CD4-positive, alpha-beta T cell (primary cell): Measurements from ENCODE around the gene GPR17. TPM values are rescaled to one million over a fixed set of nuclear protein-coding genes. Genes with fewer than 3 reads are reported as not detected.
A peak's percentile ranks its signal among the peaks of the same experiment; 100 is the strongest.

Experiments
- ATAC-seq: fragments of 200-7000 bp; cut with Tn5 transposase; one replicate; pipeline ENCODE4 v1.10.0; 2022; ENCODE audit warnings: mild to moderate bottlenecking; ENCODE audit not compliant: poor library complexity
- CTCF ChIA-PET: fragments of 350-600 bp; sonication (Branson Sonifier 250); formaldehyde crosslinking; loops from one replicate; lab custom pipeline; 2021; ENCODE audit warnings: antibody characterized with exemption, inconsistent platforms; lab: Charles Lee
- POLR2A ChIA-PET: fragments of 350-600 bp; sonication (Branson Sonifier 250); formaldehyde crosslinking; loops from one replicate; lab custom pipeline; 2021; ENCODE audit warnings: antibody characterized with exemption, inconsistent platforms; lab: Charles Lee
- DNase-seq, 14 experiments: peaks; one replicate each; pipeline ENCODE4 v3.0.0-alpha.2; 2013 to 2020; ENCODE audit warnings: mixed read lengths in 2 of 14
- H3K27ac ChIP-seq, 2 donors: one replicate each; pipeline versions ENCODE4 v1.5.1 to v1.7.0; 2013; ENCODE audit warnings: low read length in 2 of 2, low read depth in 1 of 2, mild to moderate bottlenecking in 1 of 2
- H3K27me3 ChIP-seq, 2 experiments: 1 replicate in 1 of 2; 2 replicates in 1 of 2; pipeline versions ENCODE4 v1.6.1 to v1.7.0; 2013; ENCODE audit warnings: low read length in 2 of 2, control low read depth in 1 of 2, mild to moderate bottlenecking in 1 of 2, moderate library complexity in 1 of 2; ENCODE audit not compliant: insufficient read depth in 2 of 2, control insufficient read depth in 1 of 2
- H3K36me3 ChIP-seq: one replicate; pipeline ENCODE4 v1.6.1; 2013; ENCODE audit warnings: low read length, control low read depth; ENCODE audit not compliant: insufficient read depth
- H3K4me1 ChIP-seq: one replicate; pipeline ENCODE4 v1.6.1; 2013; ENCODE audit warnings: low read length, control low read depth; ENCODE audit not compliant: insufficient read depth
- H3K4me3 ChIP-seq: one replicate; pipeline ENCODE4 v1.5.1; 2013; ENCODE audit warnings: mild to moderate bottlenecking, low read length, moderate library complexity
- H3K9me3 ChIP-seq, 2 experiments: 1 replicate in 1 of 2; 2 replicates in 1 of 2; pipeline versions ENCODE4 v1.6.1 to v1.7.0; 2013; ENCODE audit warnings: low read length in 2 of 2, mild to moderate bottlenecking in 2 of 2, control low read depth in 1 of 2, moderate library complexity in 1 of 2; ENCODE audit not compliant: control insufficient read depth in 1 of 2, insufficient read depth in 1 of 2
- H3K27ac Mint-ChIP-seq: one replicate; pipeline ENCODE4 v1.8.0; 2020; ENCODE audit warnings: mixed read lengths
- H3K27me3 Mint-ChIP-seq: one replicate; pipeline ENCODE4 v1.8.0; 2021; ENCODE audit warnings: mixed read lengths
- H3K36me3 Mint-ChIP-seq: one replicate; pipeline ENCODE4 v1.8.0; 2021; ENCODE audit warnings: low read depth, mixed read lengths
- H3K4me1 Mint-ChIP-seq: one replicate; pipeline ENCODE4 v1.8.0; 2021; ENCODE audit warnings: low read depth, mixed read lengths
- H3K4me3 Mint-ChIP-seq: one replicate; pipeline ENCODE4 v1.8.0; 2020; ENCODE audit warnings: mild to moderate bottlenecking, mixed read lengths
- H3K9me3 Mint-ChIP-seq: one replicate; pipeline ENCODE4 v1.8.0; 2020; ENCODE audit warnings: mixed read lengths
- intact Hi-C, 2 experiments: fragments of 100-400 bp; cut with DNase I in 1 of 2; cut with micrococcal nuclease in 1 of 2; formaldehyde crosslinking; loops; one replicate each; pipeline versions ENCODE4 v1.15.1 to v1.9.0; 2023 to 2025; cut with DNase I, micrococcal nuclease
- total RNA-seq, 174 experiments: library from RNA in 2 of 174; stranded (reverse) in 2 of 174; gene quantifications; one replicate each; pipeline ENCODE4 v1.2.3 and lab custom pipeline; 2021 to 2026
- TF ChIP-seq, protein P1 (sequence below): fragments of 200-600 bp; IDR thresholded peaks from one replicate; pipeline ENCODE4 v1.8.0; 2022; ENCODE audit warnings: antibody characterized with exemption, mild to moderate bottlenecking

The GPR17 gene
- total RNA-seq, 2 experiments from 2014 or later: not detected

DNA sequence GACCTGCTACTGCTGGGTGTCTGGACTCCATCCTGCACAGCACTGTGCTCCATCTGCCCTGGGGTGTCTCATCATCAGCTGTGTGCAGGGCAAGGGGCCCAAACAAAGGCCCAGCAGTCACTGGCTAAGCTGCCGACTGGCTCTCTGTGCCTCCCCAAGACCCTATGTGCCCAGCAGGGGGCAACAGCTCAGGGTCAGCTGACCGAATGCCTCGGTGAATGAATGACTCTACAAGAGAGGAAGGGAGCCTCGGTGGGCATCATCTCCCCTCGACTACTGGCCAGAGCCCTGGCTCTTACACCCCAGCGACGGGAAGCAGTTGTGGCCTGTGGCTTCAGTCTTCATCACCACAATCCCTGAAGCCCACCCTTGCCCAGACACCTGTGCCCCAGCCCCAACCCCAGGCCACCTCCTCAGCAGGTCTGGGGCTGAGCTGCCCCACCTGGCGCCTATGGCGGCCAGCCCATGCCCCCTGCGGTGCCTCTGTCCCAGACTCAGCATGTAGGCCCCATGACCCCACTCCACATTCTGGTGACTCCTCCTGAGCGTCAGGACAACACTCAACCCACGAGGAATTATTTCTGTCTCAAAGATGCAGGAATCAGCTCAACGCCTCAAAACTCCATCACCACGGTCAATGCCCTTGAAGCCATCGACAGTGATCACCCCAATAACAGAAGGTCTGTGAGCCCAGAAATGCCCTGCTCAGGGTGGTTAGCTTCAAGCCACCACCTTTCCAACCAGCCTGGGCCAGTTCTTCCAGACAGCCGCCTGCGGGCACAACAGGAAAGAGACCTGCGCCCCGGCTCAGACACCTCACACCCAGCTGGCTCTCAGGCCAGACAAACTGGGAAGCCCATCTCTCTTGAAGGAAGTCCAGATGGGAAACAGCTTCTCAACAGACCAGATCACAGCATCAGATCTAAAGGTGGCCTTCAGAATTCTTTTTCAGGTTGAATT is 1.6 kb upstream of the GPR17 start:
- Mint-ChIP-seq H3K9me3 (no peaks in the 10 kb centered on the region), H3K27me3 (no peaks in the 10 kb centered on the region), H3K27ac (peak overlapping the region; percentile 94), H3K36me3 (no peaks in the 10 kb centered on the region), H3K4me1 (peaks cover 72% of the 10 kb centered on the region), H3K4me3 (peak overlapping the region; percentile 69)
- TF ChIP-seq, protein P1, sequence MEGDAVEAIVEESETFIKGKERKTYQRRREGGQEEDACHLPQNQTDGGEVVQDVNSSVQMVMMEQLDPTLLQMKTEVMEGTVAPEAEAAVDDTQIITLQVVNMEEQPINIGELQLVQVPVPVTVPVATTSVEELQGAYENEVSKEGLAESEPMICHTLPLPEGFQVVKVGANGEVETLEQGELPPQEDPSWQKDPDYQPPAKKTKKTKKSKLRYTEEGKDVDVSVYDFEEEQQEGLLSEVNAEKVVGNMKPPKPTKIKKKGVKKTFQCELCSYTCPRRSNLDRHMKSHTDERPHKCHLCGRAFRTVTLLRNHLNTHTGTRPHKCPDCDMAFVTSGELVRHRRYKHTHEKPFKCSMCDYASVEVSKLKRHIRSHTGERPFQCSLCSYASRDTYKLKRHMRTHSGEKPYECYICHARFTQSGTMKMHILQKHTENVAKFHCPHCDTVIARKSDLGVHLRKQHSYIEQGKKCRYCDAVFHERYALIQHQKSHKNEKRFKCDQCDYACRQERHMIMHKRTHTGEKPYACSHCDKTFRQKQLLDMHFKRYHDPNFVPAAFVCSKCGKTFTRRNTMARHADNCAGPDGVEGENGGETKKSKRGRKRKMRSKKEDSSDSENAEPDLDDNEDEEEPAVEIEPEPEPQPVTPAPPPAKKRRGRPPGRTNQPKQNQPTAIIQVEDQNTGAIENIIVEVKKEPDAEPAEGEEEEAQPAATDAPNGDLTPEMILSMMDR: no peak
- H3K27me3 ChIP-seq: no peaks in the 10 kb centered on the region
- no peak for DNase-seq
- ChIA-PET CTCF (interaction anchor here (1.1 kb wide), 1 partner anchor 53 kb away, joined by 5 read pairs; no protein-coding TSS in a partner anchor), POLR2A (interaction anchor here (1.2 kb wide), 1 partner anchor 58 kb away, joined by 5 read pairs; the partner anchor contains the start of gene SFT2D3)
- no peaks in the 10 kb centered on the region for H3K9me3 ChIP-seq
- H3K4me3 ChIP-seq: no peak overlapping the region
- intact Hi-C loops: loop anchor here (5.0 to 10.0 kb wide), 6 partner anchors 58 to 560 kb away; partner anchors contain the start of genes IWS1 (in 2 of the 2), SFT2D3 (in 2 of the 2) and WDR33 (in 1 of the 2)
- H3K36me3 ChIP-seq: no peaks in the 10 kb centered on the region
- no peak overlapping the region for H3K27ac ChIP-seq
- H3K4me1 ChIP-seq: peaks cover 55% of the 10 kb centered on the region
- no peak for ATAC-seq

DNA sequence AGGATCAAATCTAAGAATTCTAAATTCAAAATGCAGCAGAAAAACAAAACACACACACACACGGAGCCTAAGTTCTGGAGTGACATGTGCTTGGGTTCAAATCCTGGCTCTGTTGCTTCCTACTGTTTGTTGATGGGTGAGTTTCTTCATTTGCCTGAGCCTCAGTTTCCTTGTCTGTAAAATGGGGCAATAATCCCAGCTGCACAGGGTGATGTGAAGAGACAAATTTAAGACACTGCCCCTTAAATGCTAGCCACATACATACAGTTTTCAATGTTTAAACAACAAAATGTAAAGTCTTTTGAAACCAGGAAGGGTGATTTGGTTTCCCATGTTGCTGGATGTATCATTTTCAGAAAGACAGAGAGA is 943 bp upstream of the GPR17 start:
- Mint-ChIP-seq H3K36me3 (no peaks in the 10 kb centered on the region), H3K4me1 (peaks cover 71% of the 10 kb centered on the region), H3K9me3 (no peaks in the 10 kb centered on the region), H3K27ac (peak overlapping the region; percentile 94), H3K27me3 (no peaks in the 10 kb centered on the region), H3K4me3 (no peak overlapping the region)
- Histone ChIP-seq H3K27me3 (no peaks in the 10 kb centered on the region), H3K27ac (no peak overlapping the region), H3K4me1 (peaks cover 55% of the 10 kb centered on the region), H3K4me3 (no peak overlapping the region), H3K9me3 (no peaks in the 10 kb centered on the region), H3K36me3 (no peaks in the 10 kb centered on the region)
- DNase-seq: no peak
- intact Hi-C loops: loop anchor here (5.0 to 10.0 kb wide), 5 partner anchors 68 to 560 kb away; partner anchors contain the start of genes IWS1 (in 2 of the 2) and WDR33 (in 1 of the 2)
- CTCF ChIA-PET: interaction anchor here (1.1 kb wide), 1 partner anchor 54 kb away, joined by 5 read pairs; no protein-coding TSS in a partner anchor
- ATAC-seq: no peak
- TF ChIP-seq, protein P1: no peak
- POLR2A ChIA-PET: interaction anchor here (1.2 kb wide), 1 partner anchor 57 kb away, joined by 5 read pairs; the partner anchor contains the start of gene SFT2D3

- no peaks in the 10 kb centered on the region for H3K36me3 ChIP-seq
- no peaks in the 10 kb centered on the region for H3K27me3 Mint-ChIP-seq
- H3K27ac Mint-ChIP-seq: no peak overlapping the region
- ATAC-seq (no peak), DNase-seq (no peak)
- intact Hi-C loops: loop anchor here (5.0 to 10.0 kb wide), 5 partner anchors 69 to 562 kb away; partner anchors contain the start of genes IWS1 (in 2 of the 2) and WDR33 (in 1 of the 2)
- ChIA-PET POLR2A (no interaction called here), CTCF (interaction anchor here (5.0 kb wide), 1 partner anchor 55 kb away, joined by 78 read pairs; no protein-coding TSS in a partner anchor)
- peaks cover 61% of the 10 kb centered on the region for H3K4me1 Mint-ChIP-seq
- no peaks in the 10 kb centered on the region for H3K9me3 Mint-ChIP-seq
- H3K27me3 ChIP-seq: no peaks in the 10 kb centered on the region
- no peak overlapping the region for H3K27ac ChIP-seq
- H3K36me3 Mint-ChIP-seq: no peaks in the 10 kb centered on the region
- H3K9me3 ChIP-seq: no peaks in the 10 kb centered on the region
- peaks cover 38% of the 10 kb centered on the region for H3K4me1 ChIP-seq
- TF ChIP-seq, protein P1: no peak
- H3K4me3 Mint-ChIP-seq: no peak overlapping the region
- H3K4me3 ChIP-seq: no peak overlapping the region
Measured at GRCh38 chr2:127646487-127647241, 711 bp downstream of the GPR17 start.
